Measurements from ENCODE around the gene SKIC8.

The SKIC8 gene

DNA sequence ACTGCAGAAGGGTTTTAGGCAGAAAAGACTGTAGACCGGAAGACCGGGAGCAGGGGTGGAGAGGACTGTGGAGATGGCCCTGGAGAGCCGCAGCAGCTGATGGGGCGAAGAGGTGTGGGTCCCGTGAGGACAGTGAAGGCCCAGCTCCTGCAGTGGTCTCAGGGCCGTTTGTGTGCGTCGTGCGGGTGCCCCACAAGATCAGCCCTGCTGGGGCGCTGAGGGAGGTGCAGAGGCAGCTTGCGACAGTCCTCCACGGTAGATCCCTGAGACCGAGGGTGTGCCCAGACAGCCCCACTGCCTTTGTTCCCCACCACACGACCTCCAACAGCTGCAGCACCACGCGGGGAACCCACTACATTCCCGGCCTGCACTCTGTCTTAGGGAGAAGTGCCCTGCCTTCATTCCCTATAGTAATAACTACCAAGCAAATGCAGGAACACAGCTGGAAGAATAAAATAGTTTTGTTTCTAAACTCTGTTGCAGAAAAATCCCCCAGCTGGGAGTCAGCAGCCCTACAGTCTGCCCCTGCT lies 21.7 kb upstream of the SKIC8 start:
- DNase-seq, result no peak

DNA sequence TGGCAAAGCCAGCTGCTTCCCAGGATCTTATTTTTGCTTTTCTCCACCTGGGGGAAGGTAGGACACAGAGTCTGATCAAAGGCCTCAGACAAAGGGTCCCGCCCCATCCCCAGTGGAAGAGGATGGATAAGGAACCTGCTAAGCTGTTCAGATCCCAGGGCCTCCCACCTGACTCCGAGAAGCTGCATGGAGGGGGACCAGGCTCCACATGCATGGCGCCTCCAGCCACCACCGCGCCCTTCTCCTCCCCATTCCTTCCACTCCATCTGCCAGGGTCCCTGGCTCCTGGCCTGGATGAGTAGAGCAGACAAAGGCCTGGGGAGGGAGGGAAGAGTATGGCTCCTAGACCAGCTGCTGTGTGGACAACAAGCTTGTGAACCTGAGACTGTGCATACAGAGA lies 20.8 kb upstream of the SKIC8 start:
- no peak for DNase-seq

DNA sequence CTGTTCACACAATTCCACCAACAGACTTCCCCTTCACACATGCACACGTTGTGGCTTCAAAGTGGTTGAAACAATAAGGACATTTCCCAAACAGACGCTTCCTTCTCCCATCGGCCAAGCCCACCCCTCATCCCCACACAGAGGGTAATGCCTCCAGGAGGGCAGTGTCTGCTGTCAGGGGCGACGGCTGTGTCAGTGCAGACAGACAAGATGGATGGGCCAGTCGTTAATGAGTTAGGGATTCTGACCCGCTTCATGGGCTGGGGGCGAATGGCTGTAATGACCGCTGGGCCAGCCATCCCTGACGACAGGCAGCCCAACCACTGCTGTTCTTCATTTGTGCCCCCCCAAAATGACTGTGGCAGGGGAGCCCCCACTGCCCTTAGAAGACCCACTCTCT lies 20.2 kb upstream of the SKIC8 start:
- DNase-seq, result no peak

DNA sequence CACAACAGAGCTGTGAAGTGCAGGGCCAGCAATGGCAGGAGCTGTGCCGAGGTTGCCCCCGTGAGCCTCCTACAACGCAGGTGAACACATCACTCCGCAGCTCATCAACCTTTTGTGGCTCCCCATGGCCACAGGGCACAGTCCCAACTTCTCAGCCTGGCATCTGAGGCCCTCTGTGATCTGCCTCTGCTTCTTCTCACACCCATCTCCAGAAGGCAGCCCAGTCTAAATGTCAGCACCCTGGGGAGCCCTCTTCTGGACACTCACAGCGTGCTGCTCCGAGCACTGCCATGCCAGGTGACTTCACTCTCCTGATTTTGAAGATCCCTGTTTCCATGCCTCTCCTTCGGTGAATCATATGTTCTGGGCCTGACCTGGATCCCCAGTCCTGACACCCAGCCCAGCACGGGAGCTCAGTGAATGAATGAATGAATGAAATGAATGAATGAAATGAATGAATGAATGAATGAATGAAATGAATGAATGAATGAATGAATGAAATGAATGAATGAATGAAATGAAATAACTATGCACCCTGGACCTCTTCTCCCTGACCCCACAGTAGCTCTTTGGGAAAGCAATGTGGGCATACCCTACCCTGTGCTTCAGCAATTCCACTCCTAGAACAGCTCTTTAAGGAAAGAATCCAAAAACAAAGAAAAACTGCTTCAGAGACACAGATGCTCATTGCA lies 17.9 kb upstream of the SKIC8 start:
- no peak for DNase-seq

DNA sequence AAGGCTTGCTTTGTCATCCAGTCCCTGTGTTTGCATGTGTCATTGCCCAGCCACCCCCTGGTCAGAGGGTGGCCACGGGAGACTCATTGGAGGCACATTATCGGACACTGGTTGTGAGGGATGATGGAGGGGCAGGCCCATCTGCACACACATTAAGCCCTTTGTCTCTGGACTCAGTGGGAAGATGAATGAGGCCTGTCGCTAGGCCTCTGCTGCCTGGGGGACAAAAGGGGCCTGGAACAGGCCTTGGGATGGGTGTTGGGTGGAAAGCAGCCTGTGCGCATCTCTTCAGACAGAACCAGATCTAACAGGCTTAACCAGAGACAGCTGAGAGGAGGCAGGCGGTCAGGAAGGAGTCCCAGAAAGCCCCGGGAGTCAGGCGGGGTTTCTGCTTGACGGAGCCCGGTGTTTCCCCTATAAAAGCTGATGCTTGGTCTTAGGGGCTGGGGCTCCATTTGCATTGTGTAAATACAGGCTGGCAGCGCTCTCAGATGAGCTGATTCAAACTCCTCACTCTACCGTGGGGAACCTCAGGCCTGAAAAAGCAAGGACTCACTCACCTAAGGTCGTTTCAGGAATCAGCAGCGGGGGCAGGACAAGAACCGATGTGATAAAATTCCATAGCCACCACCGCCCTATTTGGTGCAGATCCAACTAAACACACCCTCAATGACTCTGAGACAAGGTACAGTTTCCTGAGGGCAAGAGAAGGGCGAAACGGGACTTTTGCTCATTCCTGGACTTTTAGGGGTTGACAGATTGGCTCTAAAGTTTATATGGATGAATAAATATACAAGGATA lies 17.1 kb upstream of the SKIC8 start:
- DNase-seq, result no peak

DNA sequence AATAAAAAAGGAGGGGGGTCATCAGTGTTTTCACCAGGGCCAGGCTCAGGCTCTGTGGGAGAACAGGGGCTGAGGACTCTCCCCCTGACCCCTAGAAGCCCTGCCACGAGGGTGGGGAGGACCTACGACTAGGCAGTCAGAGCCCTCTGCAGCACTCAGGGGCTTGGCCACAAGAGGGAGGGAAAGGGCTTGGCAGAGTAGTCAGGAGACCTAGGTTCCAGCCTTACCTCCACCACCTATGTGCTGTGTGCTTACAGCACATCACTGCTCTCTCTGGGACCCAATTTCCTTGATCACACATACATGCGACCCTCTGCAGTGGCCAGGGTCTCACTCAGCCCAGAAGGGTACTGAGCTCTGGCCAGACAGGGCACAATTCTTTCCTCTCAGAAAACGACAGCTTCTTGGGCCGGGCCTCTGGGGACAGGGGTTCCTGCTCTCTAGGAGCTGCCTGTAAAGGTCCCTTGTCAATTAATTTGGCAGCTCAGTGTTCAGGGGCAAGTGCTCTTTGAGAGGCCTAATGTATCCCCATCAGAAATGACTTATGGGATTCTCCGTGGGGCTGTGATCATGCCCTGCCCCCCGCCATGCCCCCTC lies 16.4 kb upstream of the SKIC8 start:
- DNase-seq, result no peak

DNA sequence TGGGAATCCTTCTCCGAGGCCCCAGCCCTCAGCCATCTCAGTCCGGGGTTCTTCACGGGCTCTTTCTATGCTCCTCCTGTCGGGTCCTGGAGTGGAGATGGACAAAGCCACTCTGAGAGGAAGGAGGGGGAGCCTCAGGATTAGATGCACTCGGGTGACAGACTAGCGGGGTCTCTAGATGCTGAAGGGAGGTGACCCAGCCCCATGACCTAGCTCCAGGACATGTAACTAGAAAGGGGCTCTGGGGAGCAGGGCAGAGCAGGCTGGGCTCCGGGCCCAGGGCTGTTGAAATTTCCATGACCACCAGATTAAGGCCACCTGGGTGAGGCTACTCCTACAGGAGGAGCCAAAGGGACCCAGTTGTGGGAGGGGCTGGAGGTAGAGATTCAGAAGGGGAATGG lies 14.8 kb upstream of the SKIC8 start:
- DNase-seq, result no peak

DNA sequence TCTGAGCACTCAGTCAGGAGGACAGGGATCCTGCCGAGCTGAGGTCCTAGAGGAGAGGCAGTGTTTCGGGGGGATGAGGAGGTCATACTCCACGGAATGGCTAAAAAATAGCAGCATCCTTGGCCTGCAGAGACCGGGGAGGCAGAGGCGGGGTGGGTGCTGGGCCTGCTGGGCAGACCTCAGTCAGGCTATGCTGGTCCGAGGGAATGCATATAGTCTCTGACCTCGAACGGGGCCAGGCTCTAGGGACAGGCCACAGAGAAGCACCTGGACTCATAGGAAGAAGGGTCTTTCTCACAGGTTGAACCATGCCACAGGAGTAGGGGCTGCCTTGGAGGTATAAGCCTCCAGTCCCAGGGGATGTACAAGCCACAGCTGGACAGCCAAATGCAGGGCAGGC lies 14.0 kb upstream of the SKIC8 start:
- no peak for DNase-seq

DNA sequence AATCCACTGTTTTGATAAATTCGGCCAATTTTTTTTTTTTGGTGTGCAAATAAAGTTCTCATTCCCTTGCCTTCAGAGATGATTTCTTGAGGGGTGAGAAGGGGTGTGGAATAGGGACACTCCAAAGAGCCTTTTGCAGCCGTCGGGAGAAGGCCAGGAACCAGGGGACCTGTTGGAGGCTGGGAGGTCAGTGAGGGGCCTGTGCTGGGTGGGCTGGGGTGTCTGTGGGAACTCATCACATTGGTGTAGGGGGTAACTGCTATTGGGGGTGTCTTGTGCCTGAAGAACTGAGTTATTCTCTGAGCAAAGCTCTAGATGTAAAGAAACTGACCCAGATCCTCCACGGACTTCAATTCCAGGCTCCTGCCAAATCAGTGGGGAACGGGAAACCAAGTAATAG lies 13.5 kb upstream of the SKIC8 start:
- no peak for DNase-seq

DNA sequence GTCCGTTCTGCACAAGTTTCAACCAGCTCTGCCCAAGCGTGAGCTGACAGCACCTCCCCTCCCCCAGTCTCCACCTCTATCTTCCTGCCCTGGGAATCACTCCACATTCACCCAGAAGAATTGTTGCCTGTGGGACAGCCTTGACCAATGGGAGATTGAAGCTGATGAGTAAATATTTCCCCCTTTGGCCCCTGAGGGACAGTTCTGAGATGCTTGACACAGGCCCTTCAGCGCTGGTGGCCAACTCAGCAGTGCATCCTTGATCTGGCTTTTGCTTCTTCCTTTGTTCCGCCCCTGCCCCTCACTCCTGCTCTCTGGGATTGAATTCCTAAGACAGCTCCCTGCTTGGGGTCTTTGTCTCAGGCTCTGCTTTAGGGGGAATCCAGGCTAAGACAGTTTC lies 13.1 kb upstream of the SKIC8 start:
- DNase-seq, result no peak

DNA sequence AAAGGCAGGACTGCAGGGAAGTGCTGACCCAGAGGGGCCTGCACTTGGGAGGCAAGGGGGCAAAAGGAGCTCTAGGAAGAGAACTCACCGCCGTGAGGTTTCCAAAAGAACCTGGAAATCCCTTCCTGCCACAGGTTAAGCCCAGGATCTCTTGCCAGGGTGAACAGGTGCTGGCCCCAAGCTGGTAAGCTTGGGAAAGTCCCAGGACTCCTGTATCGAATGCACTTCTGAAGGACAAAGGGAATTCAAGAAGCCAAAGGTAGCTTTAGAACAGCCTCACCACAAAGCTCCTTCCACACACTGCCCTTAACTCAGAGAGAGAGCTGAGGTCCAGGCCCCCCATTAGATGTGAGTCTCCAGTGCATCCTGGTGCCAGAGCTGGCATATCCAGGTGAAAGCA lies 11.9 kb upstream of the SKIC8 start:
- no peak for DNase-seq

DNA sequence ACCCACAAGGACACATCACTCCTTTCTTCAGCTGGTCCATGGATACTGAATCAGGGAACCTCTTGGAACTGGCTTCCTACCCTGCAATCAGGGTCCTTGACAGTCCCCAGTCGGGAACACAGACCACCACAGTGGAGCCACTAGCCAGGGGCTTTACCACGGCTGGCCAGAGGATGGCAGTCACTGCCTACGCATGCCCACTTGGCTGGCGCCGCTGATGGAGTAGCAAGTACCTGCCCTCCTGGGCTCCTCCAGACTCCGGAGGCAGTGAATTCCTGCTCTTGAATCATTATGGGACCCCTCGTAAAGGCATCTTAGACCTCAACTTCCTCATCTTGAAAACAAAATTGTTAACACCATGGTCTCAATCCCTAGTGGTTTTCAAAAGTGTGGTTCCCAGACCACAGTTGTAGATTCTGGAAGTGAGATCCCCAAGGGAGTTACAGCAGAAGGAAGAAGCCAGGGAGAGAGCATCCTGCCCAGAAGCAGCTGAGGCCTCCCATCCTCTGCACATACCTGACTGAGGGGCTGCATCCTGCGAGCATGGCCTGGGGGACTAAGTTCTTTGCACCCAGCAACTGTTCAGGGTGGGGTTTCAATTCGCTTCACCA lies 9.1 kb upstream of the SKIC8 start:
- DNase-seq, result peak; percentile 40

DNA sequence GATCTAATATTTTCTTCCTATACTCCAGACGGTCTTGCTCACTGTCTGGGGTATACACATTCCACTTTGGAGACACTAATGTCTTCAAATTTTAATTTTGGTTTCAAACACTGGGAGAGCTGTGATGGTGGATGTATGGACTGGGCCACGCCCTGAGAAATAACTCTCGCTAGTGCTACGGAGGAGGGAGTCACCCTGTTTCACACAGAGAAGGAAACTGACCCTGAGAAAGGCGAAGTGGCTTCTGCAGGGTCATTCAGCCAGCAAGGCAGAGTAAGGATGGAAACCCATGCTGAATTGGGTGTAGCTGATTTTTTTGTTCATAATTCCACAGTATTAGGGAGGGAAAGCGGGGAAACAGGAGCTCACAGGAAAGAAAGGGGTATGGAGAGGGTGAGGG lies 8.6 kb upstream of the SKIC8 start:
- no peak for DNase-seq

DNA sequence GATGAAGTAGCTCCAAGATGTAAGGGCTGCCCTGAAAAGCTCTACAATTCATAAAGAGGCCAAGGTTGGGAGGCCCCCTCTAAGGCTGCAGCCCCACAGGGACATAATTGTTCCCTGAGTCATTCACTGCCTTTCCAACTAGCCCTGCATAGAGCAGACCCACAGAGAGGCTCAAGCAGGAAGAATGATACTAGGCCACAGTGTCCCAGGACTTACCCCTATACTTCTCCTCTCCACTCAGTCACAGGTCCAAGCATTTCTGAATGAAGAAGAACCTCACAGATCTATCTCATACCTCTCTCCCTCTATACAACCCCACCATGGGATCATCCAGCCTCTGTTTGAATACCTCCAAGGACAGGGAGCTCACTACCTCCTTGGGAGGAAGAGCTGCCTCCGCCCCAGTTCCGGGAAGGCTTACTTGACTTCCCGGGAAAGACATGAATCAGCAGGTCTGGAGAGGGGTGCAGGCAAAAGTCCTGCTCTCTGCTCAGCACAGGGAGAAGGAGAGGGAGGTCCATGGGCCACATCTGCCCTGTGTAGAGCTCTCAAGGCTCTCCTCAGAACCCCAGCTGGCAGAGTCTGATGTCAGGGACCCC lies 6.9 kb upstream of the SKIC8 start:
- no peak for DNase-seq

DNA sequence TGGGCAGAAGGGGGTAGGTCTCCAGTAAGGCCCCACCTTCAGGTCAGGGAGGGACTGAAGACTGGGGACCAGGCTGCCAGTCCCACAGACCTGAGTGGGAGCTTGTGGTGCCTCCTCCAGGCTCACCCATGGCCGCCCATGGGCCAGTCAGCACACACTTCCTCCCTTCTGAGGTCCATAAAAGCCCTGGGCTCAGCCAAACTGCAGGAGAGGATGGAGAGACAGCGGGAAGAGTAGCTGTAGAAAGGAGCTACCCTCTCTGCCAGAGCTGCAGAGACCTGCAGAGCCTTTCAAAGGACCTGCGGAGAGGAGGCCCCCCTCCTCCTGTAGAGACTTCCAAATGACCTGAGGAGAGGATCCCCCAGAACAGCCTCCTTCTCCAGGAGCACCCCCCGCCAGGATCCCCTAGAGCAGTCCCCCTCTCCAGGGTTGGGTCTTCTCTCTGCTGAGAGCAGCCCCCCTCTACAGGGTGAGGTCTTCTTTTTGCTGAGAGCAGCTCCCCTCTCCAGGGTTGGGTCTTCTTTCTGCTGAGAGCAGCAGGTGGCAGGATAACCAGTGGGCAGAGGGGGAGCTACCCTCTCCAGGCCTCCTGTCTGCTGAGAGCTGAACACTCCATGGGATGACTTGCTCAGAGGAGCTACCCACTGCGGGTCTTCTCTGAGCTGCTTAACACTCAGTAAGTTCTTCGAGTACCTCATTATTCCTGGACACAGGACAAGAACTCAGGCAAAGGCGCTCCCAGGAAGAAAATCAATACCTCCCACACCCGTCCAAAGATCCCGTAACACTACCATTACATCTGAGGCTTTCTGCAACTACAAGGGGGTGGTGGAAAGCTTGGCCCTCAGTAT lies 5.0 kb upstream of the SKIC8 start:
- no peak for DNase-seq

DNA sequence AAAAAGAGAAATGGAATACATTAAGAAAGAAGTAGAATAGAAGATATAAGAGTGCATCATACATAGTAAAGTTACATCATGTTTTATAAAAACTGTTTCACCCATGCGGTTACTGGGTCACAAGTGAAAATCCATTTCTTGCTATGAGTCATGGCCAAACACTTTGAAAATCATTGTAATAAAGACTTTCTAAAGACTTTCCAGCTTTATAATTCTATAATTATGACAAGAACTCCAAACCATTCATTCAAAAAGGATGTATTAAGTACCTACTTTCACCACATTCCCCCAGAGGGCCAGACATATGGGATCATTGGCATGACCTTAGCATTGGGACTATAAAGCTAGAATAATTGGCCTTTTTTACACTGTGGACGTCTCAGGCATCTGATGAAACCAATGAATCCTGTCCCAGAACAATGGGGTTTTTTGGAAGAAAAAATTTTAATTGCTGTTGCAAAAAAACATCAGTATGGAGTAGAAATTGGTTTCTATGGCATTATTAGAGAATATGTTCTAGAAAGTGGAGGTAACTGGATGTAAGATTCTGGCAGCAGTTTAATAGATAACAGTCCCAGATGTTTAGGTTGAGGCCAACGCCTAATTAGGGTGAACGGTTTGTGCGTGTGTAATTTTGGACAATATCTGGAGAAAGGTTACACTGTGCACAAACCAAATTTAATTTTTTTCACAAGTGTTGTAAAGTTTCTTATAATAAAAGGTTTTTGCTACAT lies 3.3 kb upstream of the SKIC8 start:
- DNase-seq, result no peak

DNA sequence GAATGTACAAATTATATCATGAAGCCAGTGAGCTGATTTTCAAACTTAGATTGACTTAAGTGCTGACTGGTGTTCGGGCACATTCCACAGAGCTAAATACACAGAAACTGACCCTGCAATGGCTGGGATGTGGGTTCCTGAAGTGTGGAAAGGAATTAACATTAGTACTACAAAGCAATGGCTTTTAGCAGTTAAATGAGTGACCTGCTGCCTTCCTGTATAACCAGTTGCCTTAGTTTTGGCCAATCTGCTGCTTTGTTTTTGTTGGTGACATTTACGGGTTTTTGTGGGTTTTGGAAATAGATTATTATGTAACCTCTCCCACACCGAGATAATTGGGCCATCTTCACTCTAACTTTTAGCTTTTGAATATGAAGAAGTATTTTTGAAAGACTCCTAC lies 2.4 kb upstream of the SKIC8 start:
- no peak for DNase-seq

DNA sequence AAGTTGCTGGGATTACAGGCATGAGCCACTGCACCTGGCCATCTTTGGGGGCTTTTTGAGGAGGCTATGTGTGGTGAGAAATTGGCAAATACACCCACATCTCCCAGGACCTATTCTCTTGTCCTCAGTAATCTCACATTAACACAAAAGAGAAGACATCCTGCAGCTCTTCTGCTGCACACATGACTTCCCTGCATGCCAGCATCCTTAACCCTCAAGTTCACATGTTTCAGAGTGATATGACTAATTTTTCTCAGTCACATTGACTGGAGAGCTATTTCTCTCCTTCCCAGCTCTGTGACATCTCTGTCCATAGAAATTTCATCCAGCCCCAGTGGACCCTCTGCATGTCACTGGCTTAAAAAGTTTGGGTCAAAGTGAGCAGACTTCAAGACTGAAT lies 1.9 kb upstream of the SKIC8 start:
- DNase-seq, result no peak

DNA sequence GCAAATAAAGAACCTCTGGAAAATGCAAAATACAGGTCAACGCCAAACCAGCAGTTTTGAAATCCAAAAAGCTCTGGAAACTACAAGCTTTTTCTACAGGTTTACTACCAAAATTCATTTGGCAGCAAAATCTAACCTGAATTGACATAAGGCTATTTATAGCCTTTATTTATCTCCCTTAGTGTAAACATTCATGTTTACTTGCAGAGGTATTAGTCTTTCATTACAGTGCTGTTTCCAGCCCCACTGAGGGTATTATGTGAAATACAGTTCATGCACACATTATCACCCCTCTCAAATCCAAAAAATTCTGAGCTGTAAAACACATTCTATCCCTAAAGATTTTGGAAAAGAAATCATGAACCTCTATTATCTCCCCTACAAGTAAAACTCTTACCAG lies 7.2 kb downstream of the SKIC8 start:
- no peak for DNase-seq

DNA sequence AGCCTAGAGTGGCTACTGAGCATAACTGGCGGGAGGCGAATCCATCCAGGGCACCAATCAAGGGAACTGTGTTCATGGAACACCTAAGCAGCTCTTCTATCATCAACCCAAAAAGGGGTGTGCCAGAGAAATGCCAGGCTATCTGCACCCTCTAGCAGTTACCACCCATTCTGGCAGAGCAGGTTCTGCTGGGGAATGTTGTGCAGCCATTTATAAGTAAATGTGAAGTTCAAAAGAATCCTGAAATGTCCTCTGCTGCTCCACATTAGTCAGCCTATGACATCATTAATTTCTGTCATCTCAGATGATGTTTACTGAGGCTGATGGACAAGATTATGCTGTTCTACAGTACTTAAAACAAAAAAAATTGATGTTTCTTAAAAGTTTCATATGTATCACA lies 7.7 kb downstream of the SKIC8 start:
- DNase-seq, result no peak

DNA sequence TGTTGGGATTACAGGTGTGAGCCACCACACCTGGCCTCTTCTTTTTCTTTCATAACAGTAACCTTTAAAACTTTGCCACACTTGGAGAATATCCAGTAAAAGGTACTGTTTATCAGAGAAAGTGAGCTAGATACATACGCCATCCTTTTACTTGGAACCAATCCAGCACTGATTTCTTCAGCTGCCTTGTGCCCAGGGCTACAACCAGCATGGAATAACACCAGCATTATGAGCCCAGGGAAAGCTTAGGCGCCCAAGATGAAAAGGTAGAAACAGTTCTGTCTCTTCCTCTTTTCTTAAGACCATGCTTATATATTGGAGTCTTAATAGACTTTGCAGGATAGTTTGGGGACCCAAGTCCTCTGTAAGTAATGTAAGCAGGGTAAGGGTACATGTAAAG lies 8.4 kb downstream of the SKIC8 start:
- DNase-seq, result no peak

DNA sequence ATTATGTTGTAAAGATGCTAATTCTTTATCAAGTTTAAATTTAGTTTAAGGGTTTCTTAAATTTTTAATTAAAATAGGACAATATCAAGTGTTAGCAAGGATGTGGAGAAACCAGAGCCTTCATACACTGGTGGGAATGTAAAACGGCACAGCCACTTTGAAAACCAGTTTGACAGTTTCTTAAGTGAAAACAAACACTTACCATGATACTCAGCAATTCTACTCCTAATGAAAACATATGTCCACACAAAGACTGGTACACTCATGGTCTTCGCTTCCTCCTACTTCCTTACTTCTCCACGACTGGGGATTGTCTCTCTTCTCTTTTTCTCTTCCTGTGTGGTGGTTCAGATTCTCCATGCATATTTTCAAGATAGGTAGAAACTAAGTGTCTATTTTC lies 9.2 kb downstream of the SKIC8 start:
- no peak for DNase-seq

All from CD4-positive, alpha-beta T cell treated with Interleukin-17A for 4 hours (primary cell).